Ectodermal cell (in vitro differentiated cells): Measurements from ENCODE around the gene KCNB1.

Experiments
- H3K27ac ChIP-seq: 2 replicates; pipeline ENCODE4 v1.7.0; 2013; ENCODE audit warnings: mild to moderate bottlenecking, low read depth, low read length; ENCODE audit not compliant: insufficient read depth, poor library complexity, severe bottlenecking
- H3K27me3 ChIP-seq: 2 replicates; pipeline ENCODE4 v1.7.0; 2013; ENCODE audit warnings: mild to moderate bottlenecking, low read length; ENCODE audit not compliant: insufficient read depth, control insufficient read depth, poor library complexity, severe bottlenecking
- H3K36me3 ChIP-seq: one replicate; pipeline ENCODE4 v1.7.0; 2013; ENCODE audit warnings: low read length; ENCODE audit not compliant: control insufficient read depth, insufficient read depth
- H3K4me1 ChIP-seq: one replicate; pipeline ENCODE4 v1.7.0; 2013; ENCODE audit warnings: low read length; ENCODE audit not compliant: control insufficient read depth, insufficient read depth
- H3K4me3 ChIP-seq: 2 replicates; pipeline ENCODE4 v1.7.0; 2013; ENCODE audit warnings: low read depth, low read length, control low read depth; ENCODE audit not compliant: insufficient read depth
- H3K9me3 ChIP-seq: 2 replicates; pipeline ENCODE4 v1.7.0; 2013; ENCODE audit warnings: mild to moderate bottlenecking, low read length, moderate library complexity; ENCODE audit not compliant: control insufficient read depth
- WGBS, 2 experiments: methylation state at CpG; one replicate each; pipeline ENCODE4 v1.1.7; 2013; ENCODE audit warnings: missing lambda C conversion rate in 2 of 2; 5-methylcytosine and 5-hydroxymethylcytosine counted together

The KCNB1 gene

DNA sequence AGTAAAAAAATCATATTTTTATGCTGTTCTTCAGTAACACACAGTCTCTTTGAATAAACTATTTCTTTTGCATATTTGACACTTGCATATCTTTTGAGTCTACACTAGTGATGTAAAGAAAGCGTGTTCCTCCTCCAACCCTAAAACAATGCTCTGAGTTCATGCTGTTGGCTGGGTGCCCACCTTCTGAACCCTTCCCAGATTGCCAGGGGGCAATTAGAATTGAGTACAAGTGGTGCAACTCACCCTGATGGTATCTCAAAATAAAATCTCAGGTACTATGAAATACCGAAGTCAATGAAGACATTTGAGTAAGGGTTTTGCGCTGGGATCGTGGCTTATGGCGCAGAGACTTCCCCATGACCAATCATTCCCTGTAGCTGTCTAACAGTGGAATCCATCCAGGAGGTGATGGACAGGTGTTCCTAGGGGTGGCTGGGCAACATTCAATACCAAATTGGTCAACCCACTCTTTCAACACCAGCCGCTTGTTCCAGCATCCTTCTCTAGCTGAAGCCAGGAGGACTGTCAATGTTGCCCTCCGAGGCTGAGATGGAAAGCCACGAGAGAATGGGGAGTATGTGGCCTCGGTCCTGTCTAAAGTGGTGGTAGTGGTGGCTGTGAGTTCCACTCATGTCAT lies 110.3 kb downstream of the KCNB1 start:
- no peaks in the 10 kb centered on the region for H3K36me3 ChIP-seq
- no peaks in the 10 kb centered on the region for H3K27me3 ChIP-seq
- H3K9me3 ChIP-seq, result no peaks in the 10 kb centered on the region
- H3K4me1 ChIP-seq, result peaks cover under 1% of the 10 kb centered on the region
- no peak overlapping the region for H3K27ac ChIP-seq
- 97 to 98% methylated on average over 9 of the region's 9 CpGs for WGBS, 2 experiments
- H3K4me3 ChIP-seq, result no peak overlapping the region

DNA sequence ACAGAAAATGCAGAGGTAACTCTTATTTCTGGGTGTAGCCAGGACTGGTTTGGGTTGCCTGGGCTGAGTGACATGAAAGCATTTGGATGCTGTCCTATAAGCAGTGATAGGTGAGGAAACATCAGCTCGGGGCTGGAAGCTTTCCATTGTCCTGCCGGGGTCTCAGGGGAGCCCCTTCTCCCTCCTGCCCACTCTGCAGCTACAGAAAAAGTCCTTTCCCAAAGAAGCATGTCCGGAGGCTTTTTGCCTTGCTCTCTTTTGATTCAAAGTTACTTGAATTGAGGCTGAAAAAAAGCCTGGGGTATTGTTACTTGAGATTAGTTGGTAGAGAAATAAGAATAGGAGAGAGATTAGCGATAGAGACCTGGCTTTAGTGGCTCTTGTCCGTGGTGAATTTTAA lies 113.9 kb downstream of the KCNB1 start:
- Histone ChIP-seq H3K27me3 (no peaks in the 10 kb centered on the region), H3K4me3 (no peak overlapping the region), H3K36me3 (no peaks in the 10 kb centered on the region), H3K4me1 (peaks cover 2% of the 10 kb centered on the region), H3K9me3 (no peaks in the 10 kb centered on the region), H3K27ac (peak overlapping the region; percentile 33)
- WGBS, 2 experiments, result 45 to 58% methylated on average over 5 of the region's 5 CpGs

DNA sequence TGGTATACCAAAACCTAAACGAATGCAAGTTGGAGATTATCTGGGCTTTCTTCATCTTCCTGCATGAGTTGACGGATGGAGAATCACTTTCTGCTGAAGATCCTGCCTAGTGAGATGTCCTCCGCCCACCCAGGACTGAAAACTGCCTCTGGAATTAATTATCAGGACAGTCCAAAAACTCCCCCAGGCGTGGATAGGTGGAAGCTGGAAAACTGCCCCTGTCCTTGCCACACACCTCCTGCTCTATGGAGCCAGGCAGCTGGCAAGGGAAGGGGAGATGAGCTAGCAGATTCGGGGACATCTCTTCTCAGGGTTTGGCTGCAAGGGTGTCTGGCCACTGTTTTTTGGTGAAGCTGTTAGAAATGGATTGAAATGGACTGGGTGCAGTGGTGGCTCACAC lies 115.4 kb downstream of the KCNB1 start:
- Histone ChIP-seq H3K36me3 (no peaks in the 10 kb centered on the region), H3K27ac (no peak overlapping the region), H3K4me1 (peaks cover 2% of the 10 kb centered on the region), H3K27me3 (no peaks in the 10 kb centered on the region), H3K4me3 (no peak overlapping the region), H3K9me3 (no peaks in the 10 kb centered on the region)
- whole genome bisulfite sequencing, 2 experiments, result 87 to 93% methylated on average over 5 of the region's 5 CpGs

DNA sequence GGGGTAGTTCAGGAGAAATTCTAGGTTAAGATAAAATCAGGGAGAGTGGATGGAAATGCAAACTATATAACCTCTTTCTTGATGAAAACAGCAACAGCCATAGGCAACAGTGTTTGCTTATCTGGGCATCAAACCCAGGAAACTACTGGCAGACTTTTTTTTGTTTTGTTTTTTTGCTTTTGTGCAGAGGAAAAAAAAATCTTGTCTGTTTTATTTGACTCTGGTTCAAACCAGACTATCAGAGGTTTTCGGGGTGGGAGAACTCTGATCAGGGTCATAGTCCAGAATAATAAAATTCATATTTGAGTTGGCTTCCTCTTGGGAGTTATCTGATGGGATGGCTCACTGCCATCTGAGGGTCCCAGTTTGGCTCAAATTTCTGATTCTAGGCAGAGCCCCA lies 115.8 kb downstream of the KCNB1 start:
- peaks cover 2% of the 10 kb centered on the region for H3K4me1 ChIP-seq
- no peak overlapping the region for H3K4me3 ChIP-seq
- 95% methylated on average over 1 of the region's 1 CpG for WGBS, 2 experiments
- no peaks in the 10 kb centered on the region for H3K9me3 ChIP-seq
- no peak overlapping the region for H3K27ac ChIP-seq
- H3K27me3 ChIP-seq, result no peaks in the 10 kb centered on the region
- no peaks in the 10 kb centered on the region for H3K36me3 ChIP-seq

DNA sequence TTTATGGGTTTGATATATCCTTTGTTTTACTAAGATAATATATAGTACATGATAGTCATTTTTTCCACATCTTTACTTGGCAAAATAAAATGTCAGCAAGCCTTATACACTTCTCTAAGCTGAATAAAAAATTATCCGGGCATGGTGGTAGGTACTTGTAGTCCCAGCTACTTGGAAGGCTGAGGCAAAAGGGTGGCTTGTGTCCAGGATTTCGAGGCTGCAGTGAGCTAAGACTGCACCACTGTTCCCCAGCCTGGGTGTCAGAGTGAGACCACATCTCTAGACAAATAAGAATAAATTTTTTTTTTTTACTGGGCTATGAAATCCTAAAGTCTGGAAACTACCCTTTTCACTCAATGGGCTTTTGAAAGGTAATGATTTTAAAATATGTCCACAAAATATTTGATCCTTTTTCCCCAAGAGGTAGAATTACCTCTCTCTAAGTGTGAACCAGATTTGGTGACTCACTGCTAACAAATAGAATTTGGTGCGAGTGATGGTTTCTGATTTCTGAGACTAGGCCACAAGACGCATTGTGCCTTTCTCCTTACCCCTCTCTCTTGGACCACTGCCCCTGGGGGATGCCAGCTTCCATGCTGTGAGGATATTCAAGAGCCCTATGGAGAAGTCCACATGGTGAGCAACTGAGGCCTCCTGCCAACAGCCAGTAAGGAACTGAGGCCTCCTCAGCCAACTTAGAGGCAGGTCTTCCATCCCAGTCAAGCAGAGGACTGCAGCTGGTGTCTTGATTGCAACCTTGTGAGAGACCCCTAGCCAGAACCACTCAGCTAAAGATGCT lies 120.4 kb downstream of the KCNB1 start:
- 88 to 94% methylated on average over 4 of the region's 4 CpGs for WGBS, 2 experiments
- Histone ChIP-seq H3K36me3 (no peaks in the 10 kb centered on the region), H3K27ac (no peak overlapping the region), H3K4me3 (no peak overlapping the region), H3K27me3 (no peaks in the 10 kb centered on the region), H3K4me1 (peaks cover under 1% of the 10 kb centered on the region), H3K9me3 (no peaks in the 10 kb centered on the region)

DNA sequence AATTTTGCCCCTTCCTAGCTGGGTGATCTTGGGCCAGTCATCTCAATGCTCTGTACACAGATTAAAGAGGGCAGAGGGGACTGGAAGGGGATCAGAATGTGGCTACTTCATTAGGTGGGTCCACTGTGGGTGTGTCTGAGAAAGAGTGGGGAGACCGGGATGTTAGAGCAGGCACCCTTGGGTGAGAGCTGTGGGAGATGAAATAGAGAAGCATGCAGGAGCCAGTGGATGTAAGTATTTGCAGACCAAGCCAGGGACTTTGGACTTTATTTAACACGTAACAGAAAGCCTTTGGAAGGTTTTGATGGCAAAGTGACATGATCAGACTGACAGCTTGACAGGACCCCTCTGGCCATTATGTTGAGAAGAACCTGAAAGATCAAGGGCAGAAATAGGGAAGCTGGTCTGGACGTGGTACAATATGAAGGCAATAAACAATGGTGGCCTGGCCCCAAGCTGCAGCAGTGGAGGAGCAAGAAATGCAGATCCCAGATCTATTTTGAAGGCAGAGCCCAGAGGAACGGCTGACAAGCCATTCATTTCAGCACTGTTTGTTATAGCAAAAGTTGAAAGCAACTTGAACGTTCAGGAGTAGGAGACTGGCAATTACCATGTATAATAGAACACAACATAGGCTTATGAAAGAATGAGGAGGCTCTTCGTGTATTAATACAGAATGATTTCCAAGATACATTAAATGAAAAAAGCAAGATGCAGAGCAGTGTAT lies 122.1 kb downstream of the KCNB1 start:
- H3K4me3 ChIP-seq, result no peak overlapping the region

DNA sequence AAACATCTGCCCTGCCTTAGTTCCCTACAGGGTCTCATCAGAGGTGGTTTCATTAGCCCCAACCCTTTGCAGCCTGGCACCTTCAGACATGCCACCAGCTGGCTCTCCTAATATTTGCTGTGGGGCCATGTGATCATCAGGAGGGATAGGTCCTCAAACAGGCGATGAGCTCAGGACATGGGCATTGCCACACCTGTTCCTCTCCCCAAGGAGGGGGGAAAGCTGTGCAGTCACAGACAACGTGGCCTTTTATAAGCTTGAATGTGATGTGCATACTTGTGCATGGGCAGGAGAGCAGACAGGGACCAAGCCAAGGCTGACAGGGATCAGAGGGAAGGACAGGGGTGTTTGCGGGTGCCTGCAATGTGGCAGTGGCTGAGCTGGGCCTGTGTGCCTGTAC lies 125.8 kb downstream of the KCNB1 start:
- Histone ChIP-seq H3K4me1 (no peaks in the 10 kb centered on the region), H3K4me3 (no peak overlapping the region), H3K36me3 (no peaks in the 10 kb centered on the region), H3K9me3 (no peaks in the 10 kb centered on the region), H3K27me3 (no peaks in the 10 kb centered on the region), H3K27ac (no peak overlapping the region)
- WGBS, 2 experiments, result 85 to 86% methylated on average over 3 of the region's 3 CpGs

More for the DNA sequence above, 122.1 kb downstream of the KCNB1 start:
- H3K27ac ChIP-seq, result no peak overlapping the region
- H3K27me3 ChIP-seq, result no peaks in the 10 kb centered on the region
- no peaks in the 10 kb centered on the region for H3K9me3 ChIP-seq
- 89 to 92% methylated on average over 6 of the region's 6 CpGs for WGBS, 2 experiments
- H3K36me3 ChIP-seq, result no peaks in the 10 kb centered on the region
- H3K4me1 ChIP-seq, result no peaks in the 10 kb centered on the region

DNA sequence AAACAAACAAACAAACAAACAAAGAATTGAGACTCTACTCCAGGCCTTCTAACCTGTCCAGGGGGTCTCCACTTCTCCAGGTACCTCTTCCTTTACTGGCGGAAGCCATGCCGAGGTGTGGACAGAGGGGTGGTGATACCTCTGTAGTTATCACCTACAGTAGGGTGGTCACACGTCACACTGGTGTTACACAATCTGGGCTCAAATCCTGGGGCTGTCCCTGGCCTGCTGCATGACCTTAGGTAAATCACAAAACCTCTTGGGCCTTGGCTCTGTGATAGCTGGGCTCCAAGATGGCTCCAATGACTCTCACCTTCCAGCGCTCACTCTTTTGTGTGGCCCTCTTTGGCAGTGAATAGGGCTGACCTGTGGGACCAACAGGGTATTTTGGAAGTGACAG lies 127.8 kb downstream of the KCNB1 start:
- H3K27ac ChIP-seq, result no peak overlapping the region
- H3K4me3 ChIP-seq, result no peak overlapping the region
- no peaks in the 10 kb centered on the region for H3K36me3 ChIP-seq
- H3K9me3 ChIP-seq, result no peaks in the 10 kb centered on the region
- WGBS, 2 experiments, result 91 to 93% methylated on average over 4 of the region's 4 CpGs
- no peaks in the 10 kb centered on the region for H3K27me3 ChIP-seq
- no peaks in the 10 kb centered on the region for H3K4me1 ChIP-seq

DNA sequence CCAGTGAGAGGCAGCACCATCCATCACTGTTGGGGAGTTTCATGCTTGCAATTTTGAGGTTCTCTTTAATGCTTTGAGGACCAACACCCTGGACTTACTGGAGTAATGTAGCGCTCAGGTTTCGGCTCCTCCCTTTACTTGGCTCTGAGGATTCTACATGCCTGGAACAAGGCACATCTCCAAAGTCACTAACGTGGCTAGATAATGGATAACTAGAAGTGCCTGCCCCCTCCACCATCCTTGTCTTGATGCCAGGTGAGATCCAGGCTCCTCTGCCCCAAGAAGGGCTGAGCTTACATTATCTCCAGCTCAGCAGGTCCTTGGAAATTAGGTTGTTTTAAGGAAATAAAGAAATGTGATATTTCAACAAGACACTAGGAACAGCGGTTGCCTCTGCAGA lies 129.1 kb downstream of the KCNB1 start:
- H3K9me3 ChIP-seq, result no peaks in the 10 kb centered on the region
- H3K27ac ChIP-seq, result no peak overlapping the region
- H3K4me3 ChIP-seq, result no peak overlapping the region
- H3K27me3 ChIP-seq, result no peaks in the 10 kb centered on the region
- H3K36me3 ChIP-seq, result no peaks in the 10 kb centered on the region
- H3K4me1 ChIP-seq, result no peaks in the 10 kb centered on the region
- 91 to 94% methylated on average over 4 of the region's 4 CpGs for WGBS, 2 experiments

DNA sequence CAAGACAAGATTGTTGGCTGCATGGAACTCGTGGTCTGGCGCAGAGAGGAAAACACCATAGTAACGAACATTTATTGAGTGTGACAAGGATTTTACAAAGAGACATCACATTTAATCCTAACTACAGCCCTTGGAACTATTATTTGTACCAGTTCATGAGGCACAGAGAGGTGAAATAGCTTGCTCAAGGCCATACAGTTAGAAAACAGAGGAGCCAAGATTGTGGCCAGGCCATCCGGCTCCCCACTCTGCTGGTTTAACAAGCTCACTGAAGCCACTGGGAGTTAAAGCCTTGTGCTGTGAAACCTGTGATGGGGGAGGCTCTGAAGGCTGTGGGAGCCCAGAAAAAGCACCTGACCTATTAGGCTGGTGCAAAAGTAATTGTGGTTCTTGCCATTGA lies 129.7 kb downstream of the KCNB1 start:
- 92 to 99% methylated on average over 4 of the region's 4 CpGs for WGBS, 2 experiments
- H3K9me3 ChIP-seq, result no peaks in the 10 kb centered on the region

More for the DNA sequence above, 129.7 kb downstream of the KCNB1 start:
- Histone ChIP-seq H3K4me1 (no peaks in the 10 kb centered on the region), H3K27ac (no peak overlapping the region), H3K27me3 (no peaks in the 10 kb centered on the region), H3K4me3 (no peak overlapping the region), H3K36me3 (no peaks in the 10 kb centered on the region)
